GM12891 (cell line): Measurements from ENCODE around the gene RFWD3.

ENCODE experiments used
- DNase-seq: peaks from one replicate; pipeline ENCODE4 v3.0.0; 2011; ENCODE audit warnings: low spot score; ENCODE audit not compliant: insufficient read length
- FAIRE-seq: peaks from 2 replicates; lab custom pipeline; 2011; peaks lifted over from hg19 to GRCh38; lab: Jason Lieb, UNC
- PAX5 ChIP-seq: IDR thresholded peaks from 2 replicates; pipeline ENCODE4 v1.6.1; 2011; ENCODE audit warnings: low read length, moderate library complexity, mild to moderate bottlenecking; ENCODE audit not compliant: insufficient read depth, severe bottlenecking
- POLR2A ChIP-seq: IDR thresholded peaks from 2 replicates; pipeline ENCODE4 v1.6.1; 2011; ENCODE audit warnings: low read depth, low read length, control low read depth
- POLR2AphosphoS5 ChIP-seq: IDR thresholded peaks from 2 replicates; pipeline ENCODE4 v1.6.1; 2011; ENCODE audit warnings: low read depth, low read length, control low read depth
- POU2F2 ChIP-seq: IDR thresholded peaks from 2 replicates; pipeline ENCODE4 v1.6.1; 2011; ENCODE audit warnings: low read depth, mild to moderate bottlenecking, control low read depth, low read length, moderate library complexity
- SPI1 ChIP-seq: IDR thresholded peaks from 2 replicates; pipeline ENCODE4 v1.6.1; 2011; ENCODE audit warnings: low read depth, low read length, control low read depth
- TAF1 ChIP-seq: IDR thresholded peaks from 2 replicates; pipeline ENCODE4 v1.6.1; 2011; ENCODE audit warnings: low read depth, low read length, control low read depth

RFWD3 gene

GRCh38 chr16:74575175-74575806, 91.4 kb downstream of the RFWD3 start:
- FAIRE-seq (no peak), DNase-seq (no peak)
- TF ChIP-seq POLR2AphosphoS5 (no peak), PAX5 (no peak), SPI1 (no peak), POU2F2 (no peak), TAF1 (no peak), POLR2A (no peak)

GRCh38 chr16:74574146-74574545, 92.5 kb downstream of the RFWD3 start:
- TF ChIP-seq PAX5, result no peak
- TF ChIP-seq TAF1, result no peak
- TF ChIP-seq POU2F2, result no peak
- TF ChIP-seq POLR2AphosphoS5, result no peak
- TF ChIP-seq SPI1, result no peak
- TF ChIP-seq POLR2A, result no peak
- DNase-seq, result no peak

GRCh38 chr16:74573622-74574021, 93.1 kb downstream of the RFWD3 start:
- DNase-seq (no peak), FAIRE-seq (no peak)
- TF ChIP-seq SPI1, result no peak
- no peak for TF ChIP-seq POLR2A
- TF ChIP-seq POLR2AphosphoS5, result no peak
- TF ChIP-seq PAX5, result no peak
- no peak for TF ChIP-seq TAF1

More at GRCh38 chr16:74574146-74574545, 92.5 kb downstream of the RFWD3 start:
- no peak for FAIRE-seq
